ENCODE results near the gene STARD5. TPM values are rescaled to one million over a fixed set of nuclear protein-coding genes. Genes with fewer than 3 reads are reported as not detected.

STARD5 gene
- total and polyA plus RNA-seq, 10 donors: 6.4 to 18.9 (median 10.9) TPM

DNA sequence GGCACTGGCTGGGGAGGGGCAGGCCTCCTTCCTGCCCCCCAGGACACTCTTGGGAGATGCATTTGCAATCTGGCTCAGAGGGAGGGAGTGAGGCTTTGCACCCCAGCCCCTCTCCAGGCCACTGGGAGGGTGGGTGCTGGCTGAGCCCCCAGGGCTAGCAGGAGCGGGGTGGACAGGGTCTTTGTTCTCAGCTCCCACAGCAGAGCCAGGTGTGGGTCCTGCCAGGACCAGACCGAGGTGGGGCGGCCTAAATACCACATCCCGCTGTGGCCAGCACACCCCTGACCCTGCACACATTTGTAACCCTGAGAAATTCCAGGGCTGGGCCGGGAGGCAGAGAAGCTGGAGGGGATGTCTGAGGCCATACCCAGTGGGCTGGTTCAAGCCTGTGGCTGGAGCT is 41.0 kb downstream of the STARD5 start:
- no peak for DNase-seq
- 92 to 98% (median 93%) methylated on average over 5 of the region's 5 CpGs for WGBS, 5 donors
- no peaks in the 10 kb centered on the region for H3K27me3 ChIP-seq (replicated peaks in 1 of 7)
- TF ChIP-seq POLR2A (IDR thresholded peaks at IDR 0.05) (no peak), POLR2AphosphoS5 (IDR thresholded peaks at IDR 0.05) (no peak)
- TF ChIP-seq, protein P1, sequence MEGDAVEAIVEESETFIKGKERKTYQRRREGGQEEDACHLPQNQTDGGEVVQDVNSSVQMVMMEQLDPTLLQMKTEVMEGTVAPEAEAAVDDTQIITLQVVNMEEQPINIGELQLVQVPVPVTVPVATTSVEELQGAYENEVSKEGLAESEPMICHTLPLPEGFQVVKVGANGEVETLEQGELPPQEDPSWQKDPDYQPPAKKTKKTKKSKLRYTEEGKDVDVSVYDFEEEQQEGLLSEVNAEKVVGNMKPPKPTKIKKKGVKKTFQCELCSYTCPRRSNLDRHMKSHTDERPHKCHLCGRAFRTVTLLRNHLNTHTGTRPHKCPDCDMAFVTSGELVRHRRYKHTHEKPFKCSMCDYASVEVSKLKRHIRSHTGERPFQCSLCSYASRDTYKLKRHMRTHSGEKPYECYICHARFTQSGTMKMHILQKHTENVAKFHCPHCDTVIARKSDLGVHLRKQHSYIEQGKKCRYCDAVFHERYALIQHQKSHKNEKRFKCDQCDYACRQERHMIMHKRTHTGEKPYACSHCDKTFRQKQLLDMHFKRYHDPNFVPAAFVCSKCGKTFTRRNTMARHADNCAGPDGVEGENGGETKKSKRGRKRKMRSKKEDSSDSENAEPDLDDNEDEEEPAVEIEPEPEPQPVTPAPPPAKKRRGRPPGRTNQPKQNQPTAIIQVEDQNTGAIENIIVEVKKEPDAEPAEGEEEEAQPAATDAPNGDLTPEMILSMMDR (IDR thresholded peaks at IDR 0.05 in 8 of 11, conservative IDR thresholded peaks at IDR 0.05 in 3 of 11): no peak
- no peaks in the 10 kb centered on the region for H3K36me3 ChIP-seq
- H3K27ac ChIP-seq: no peak overlapping the region
- peaks cover 22 to 64% (median 50%) of the 10 kb centered on the region in 6 donors for H3K4me1 ChIP-seq
- no peak overlapping the region for H3K4me3 ChIP-seq
- peaks cover 0 to under 1% (median 0%) of the 10 kb centered on the region in 8 donors for H3K9me3 ChIP-seq
- intact Hi-C loops (cut with DNase I; ENCODE audit: low total_unique reads): no loop called here

DNA sequence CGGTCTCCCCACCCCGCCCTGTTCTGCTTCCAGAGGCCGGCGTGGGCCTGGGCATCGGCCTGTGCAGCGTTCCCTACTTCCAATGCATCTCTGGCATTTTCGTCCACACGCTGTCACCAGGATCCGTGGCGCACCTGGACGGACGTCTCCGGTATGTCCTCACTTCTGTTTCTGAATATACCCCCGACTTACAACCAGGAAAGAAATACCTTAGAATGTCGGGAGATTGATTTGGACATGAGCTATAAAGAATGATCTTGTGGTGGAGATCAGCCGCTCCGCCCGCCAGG is 41.4 kb downstream of the STARD5 start:
- DNase-seq: no peak
- no peak overlapping the region for H3K27ac ChIP-seq
- no peaks in the 10 kb centered on the region for H3K36me3 ChIP-seq
- H3K4me1 ChIP-seq: peaks cover 22 to 60% (median 48%) of the 10 kb centered on the region in 6 donors
- H3K9me3 ChIP-seq: peaks cover 0 to 5% (median 2%) of the 10 kb centered on the region in 8 donors
- no peak overlapping the region for H3K4me3 ChIP-seq
- intact Hi-C loops (cut with DNase I; ENCODE audit: low total_unique reads): no loop called here
- no peak for TF ChIP-seq POLR2A (IDR thresholded peaks at IDR 0.05)
- TF ChIP-seq, protein P1 (IDR thresholded peaks at IDR 0.05 in 8 of 11, conservative IDR thresholded peaks at IDR 0.05 in 3 of 11): no peak
- no peaks in the 10 kb centered on the region for H3K27me3 ChIP-seq (replicated peaks in 1 of 7)
- 95 to 97% (median 96%) methylated on average over 18 of the region's 18 CpGs for whole genome bisulfite sequencing, 5 donors

DNA sequence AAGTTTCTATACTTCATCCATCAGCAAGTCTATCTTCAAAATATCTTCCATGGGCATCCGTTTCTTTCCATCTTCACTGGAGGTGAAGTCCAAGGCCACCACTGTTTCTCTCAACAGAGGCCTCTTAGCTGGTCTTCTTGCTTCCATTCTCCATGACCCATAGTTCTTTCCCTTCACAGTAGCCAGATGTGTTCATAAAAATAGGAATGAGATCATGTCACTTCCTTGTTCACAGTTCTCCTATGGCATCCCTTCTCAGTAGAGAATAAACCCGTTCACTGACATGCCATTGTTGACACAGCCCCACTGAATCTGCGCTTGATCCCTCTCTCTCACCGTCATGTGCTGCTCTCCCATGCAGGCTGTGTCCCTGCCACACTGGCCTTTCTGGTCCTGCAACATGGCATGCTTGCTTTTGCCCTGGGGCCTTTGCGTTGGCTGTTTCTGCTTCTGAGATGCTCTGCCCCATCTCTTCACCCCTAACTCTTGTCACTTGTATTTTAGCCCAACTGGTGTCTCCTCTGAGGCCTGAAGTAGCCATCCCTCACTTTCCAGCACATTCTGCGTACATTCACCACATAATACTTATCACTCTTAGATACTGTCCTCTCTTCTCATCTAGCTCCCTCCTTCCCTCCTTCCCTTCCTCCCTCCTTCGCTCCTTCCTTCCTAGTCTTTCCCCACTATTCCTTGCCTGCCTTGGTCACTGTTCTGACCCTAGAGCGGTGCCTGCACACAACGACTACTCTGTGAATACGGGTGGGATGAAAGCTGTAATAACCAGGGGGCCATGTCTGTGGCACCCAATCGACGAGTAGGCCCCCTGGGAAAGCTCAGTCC is 42.0 kb downstream of the STARD5 start:
- Histone ChIP-seq H3K27ac (peak overlapping the region in 1 of 8 donors; percentile 2), H3K36me3 (no peaks in the 10 kb centered on the region), H3K27me3 (replicated peaks in 1 of 7) (no peaks in the 10 kb centered on the region), H3K4me3 (no peak overlapping the region), H3K4me1 (peaks cover 22 to 54% (median 43%) of the 10 kb centered on the region in 6 donors), H3K9me3 (peaks cover 0 to 10% (median 8%) of the 10 kb centered on the region in 8 donors)
- WGBS, 5 donors: 89 to 96% (median 93%) methylated on average over 12 of the region's 12 CpGs
- TF ChIP-seq, protein P1 (IDR thresholded peaks at IDR 0.05 in 8 of 11, conservative IDR thresholded peaks at IDR 0.05 in 3 of 11): no peak
- TF ChIP-seq POLR2AphosphoS5 (IDR thresholded peaks at IDR 0.05) (no peak), POLR2A (IDR thresholded peaks at IDR 0.05) (no peak)
- intact Hi-C loops (cut with DNase I; ENCODE audit: low total_unique reads): no loop called here
- DNase-seq: no peak

DNA sequence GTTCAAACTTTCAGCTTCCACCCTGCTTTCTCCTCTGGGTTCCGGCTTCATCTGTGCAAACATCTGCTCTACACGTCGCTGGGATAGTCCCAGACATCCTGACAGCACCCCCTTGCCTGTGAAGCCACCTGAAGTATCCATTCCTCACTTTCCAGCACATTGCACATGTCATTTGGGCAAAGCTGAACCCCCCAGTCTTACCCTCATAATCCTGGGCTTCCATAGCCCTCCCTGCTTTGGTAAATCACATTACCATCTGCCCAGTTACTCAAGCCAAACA is 42.5 kb downstream of the STARD5 start:
- H3K27me3 ChIP-seq (replicated peaks in 1 of 7): no peaks in the 10 kb centered on the region
- H3K4me3 ChIP-seq: no peak overlapping the region
- H3K36me3 ChIP-seq: no peaks in the 10 kb centered on the region
- TF ChIP-seq, protein P1 (IDR thresholded peaks at IDR 0.05 in 8 of 11, conservative IDR thresholded peaks at IDR 0.05 in 3 of 11): no peak
- no peak for TF ChIP-seq POLR2AphosphoS5 (IDR thresholded peaks at IDR 0.05)
- TF ChIP-seq POLR2A (IDR thresholded peaks at IDR 0.05): no peak
- peak overlapping the region in 2 of 8 donors; percentile 2 to 35 for H3K27ac ChIP-seq
- DNase-seq: no peak
- WGBS, 5 donors: 91 to 98% (median 93%) methylated on average over 3 of the region's 3 CpGs
- H3K9me3 ChIP-seq: peaks cover 0 to 14% (median 12%) of the 10 kb centered on the region in 8 donors
- peaks cover 22 to 49% (median 38%) of the 10 kb centered on the region in 6 donors for H3K4me1 ChIP-seq
- intact Hi-C loops (cut with DNase I; ENCODE audit: low total_unique reads): no loop called here
